GM12878 (cell line): ENCODE data around the gene EEF1AKMT3. TPM values are rescaled to one million over a fixed set of nuclear protein-coding genes. Genes with fewer than 3 reads are reported as not detected.

Experiments used
- ATAC-seq: fragments of 200-7000 bp; cut with Tn5 transposase; 3 replicates; pipeline ENCODE4 v1.9.1; 2020; ENCODE audit warnings: mild to moderate bottlenecking, moderate library complexity
- BruUV-seq: library from RNA; stranded (reverse); fragments of 400-500 nt; replicated peaks from 2 replicates; lab custom pipeline; 2021; lab: Mats Ljungman, UMichigan
- CTCF ChIA-PET: fragments of 300-600 bp; sonication (Branson Sonifier 250); formaldehyde crosslinking; extraction: SDS; loops from one replicate; lab custom pipeline; 2021; ENCODE audit warnings: inconsistent platforms; lab: Yijun Ruan, JAX
- POLR2A ChIA-PET: fragments of 350-600 bp; formaldehyde crosslinking; extraction: SDS; loops from one replicate; lab custom pipeline; 2021; ENCODE audit warnings: inconsistent platforms; lab: Charles Lee
- RAD21 ChIA-PET: fragments of 300-600 bp; sonication (Branson Sonifier 250); formaldehyde crosslinking; loops from one replicate; lab custom pipeline; 2023; ENCODE audit warnings: antibody characterized with exemption; ENCODE audit not compliant: unreplicated experiment; lab: Charles Lee
- SMC1A ChIA-PET: fragments of 300-600 bp; sonication (Branson Sonifier 250); formaldehyde crosslinking; loops from one replicate; lab custom pipeline; 2023; ENCODE audit not compliant: unreplicated experiment, uncharacterized antibody; lab: Charles Lee
- DNase-seq: peaks from one replicate; pipeline ENCODE4 v3.0.0-alpha.2; 2011; ENCODE audit warnings: low read depth, low spot score
- FAIRE-seq: peaks from 3 replicates; lab custom pipeline; 2011; peaks lifted over from hg19 to GRCh38; lab: Jason Lieb, UNC
- H2AFZ ChIP-seq: 2 replicates; pipeline ENCODE4 v1.6.0; 2011; ENCODE audit warnings: low read depth, low read length, control low read depth; ENCODE audit not compliant: control insufficient read depth
- H3K27ac ChIP-seq: 2 replicates; pipeline ENCODE4 v1.5.1; 2011; ENCODE audit warnings: control low read depth; ENCODE audit not compliant: control insufficient read depth, insufficient read depth
- H3K27me3 ChIP-seq, 2 experiments: replicated peaks in 1 of 2; 2 replicates each; pipeline versions ENCODE4 v1.6.0 to v1.6.1; 2011; ENCODE audit warnings: low read length in 1 of 2; ENCODE audit not compliant: control insufficient read depth in 2 of 2, insufficient read depth in 2 of 2
- H3K36me3 ChIP-seq, 2 experiments: 2 replicates each; pipeline ENCODE4 v1.5.1; 2011; ENCODE audit warnings: low read length in 1 of 2; ENCODE audit not compliant: control insufficient read depth in 2 of 2, insufficient read depth in 2 of 2
- H3K4me1 ChIP-seq: 2 replicates; pipeline ENCODE4 v1.6.1; 2011; ENCODE audit warnings: mild to moderate bottlenecking, low read length, moderate library complexity, mixed read lengths; ENCODE audit not compliant: control insufficient read depth, insufficient read depth
- H3K4me2 ChIP-seq: 2 replicates; pipeline ENCODE4 v1.6.0; 2011; ENCODE audit warnings: control low read depth; ENCODE audit not compliant: control insufficient read depth, insufficient read depth
- H3K4me3 ChIP-seq: fragments of 200-600 bp; sonication (generic); 2 replicates; pipeline ENCODE4 v1.5.1; 2016
- H3K79me2 ChIP-seq: 2 replicates; pipeline ENCODE4 v1.6.0; 2011; ENCODE audit warnings: low read length; ENCODE audit not compliant: control insufficient read depth, insufficient read depth
- H3K9ac ChIP-seq: 2 replicates; pipeline ENCODE4 v1.8.0; 2011; ENCODE audit warnings: low read length, control low read depth, mixed read lengths; ENCODE audit not compliant: control insufficient read depth, insufficient read depth
- H3K9me3 ChIP-seq: replicated peaks from 3 replicates; pipeline ENCODE4 v1.5.1; 2011; ENCODE audit warnings: mild to moderate bottlenecking, low read length; ENCODE audit not compliant: control insufficient read depth, insufficient read depth
- H4K20me1 ChIP-seq: 2 replicates; pipeline ENCODE4 v1.6.0; 2011; ENCODE audit not compliant: control insufficient read depth, insufficient read depth
- E2F4 ChIP-seq: IDR thresholded peaks from 2 replicates; pipeline ENCODE4 v1.6.1; 2012; ENCODE audit warnings: low read depth, low read length, improper control_type of control experiment
- FOXK2 ChIP-seq: fragments of 450-650 bp; IDR thresholded peaks from 2 replicates; pipeline ENCODE4 v1.6.1; 2017; ENCODE audit warnings: mild to moderate bottlenecking, moderate library complexity
- KDM1A ChIP-seq: fragments of 200-600 bp; sonication (generic); IDR thresholded peaks from 2 replicates; pipeline ENCODE4 v1.6.1; 2016; ENCODE audit warnings: borderline replicate concordance
- LARP7 ChIP-seq: fragments of 450-650 bp; IDR thresholded peaks from 2 replicates; pipeline ENCODE4 v1.6.1; 2017; ENCODE audit warnings: mild to moderate bottlenecking
- POLR2AphosphoS2 ChIP-seq: IDR thresholded peaks from 2 replicates; pipeline ENCODE4 v1.6.1; 2011; ENCODE audit warnings: low read depth, mild to moderate bottlenecking, low read length, improper control_type of control experiment, moderate library complexity
- RUNX3 ChIP-seq: IDR thresholded peaks from 2 replicates; pipeline ENCODE4 v1.6.1; 2012; ENCODE audit warnings: low read length, inconsistent platforms
- ZBTB33 ChIP-seq: fragments of 450-650 bp; IDR thresholded peaks from 2 replicates; pipeline ENCODE4 v1.6.1; 2017; ENCODE audit warnings: mild to moderate bottlenecking
- ZNF622 ChIP-seq: fragments of 450-650 bp; IDR thresholded peaks from 2 replicates; pipeline ENCODE4 v1.6.1; 2017; ENCODE audit warnings: mild to moderate bottlenecking, inconsistent platforms
- ZNF687 ChIP-seq: fragments of 450-650 bp; IDR thresholded peaks from 2 replicates; pipeline ENCODE4 v1.6.1; 2017; ENCODE audit warnings: mild to moderate bottlenecking, moderate library complexity
- WGBS: methylation state at CpG from one replicate; pipeline ENCODE4 v1.1.6; 2016; ENCODE audit warnings: low lambda C conversion rate; ENCODE audit not compliant: insufficient replicate concordance, insufficient coverage; ENCODE audit errors: missing lambda C conversion rate; 5-methylcytosine and 5-hydroxymethylcytosine counted together
- in situ Hi-C: fragments of 300-500 bp; cut with MboI; formaldehyde crosslinking; loops from 9 replicates; pipeline ENCODE4 v1.14.3; 2018; ENCODE audit warnings: mixed read lengths
- intact Hi-C: fragments of 100-400 bp; cut with micrococcal nuclease; formaldehyde crosslinking; loops from one replicate; pipeline ENCODE4 v1.14.2; 2022; ENCODE audit not compliant: unreplicated experiment
- polyA plus RNA-seq, 11 experiments: library from polyadenylated mRNA; depleted of rRNA in 4 of 11; unstranded in 6 of 11; stranded (reverse) in 5 of 11; fragments of >200 nt; fragmentation: Nextera tagmentation in 4 of 11; fragmentation: Illumina TruSeq in 1 of 11; extraction: Ambion mirVana in 4 of 11; extraction: Trizol in 1 of 11; gene quantifications; 1 replicate in 1 of 11; 2 replicates in 10 of 11; pipeline versions ENCODE4 v1.2.1 to v1.2.3, GENCODE V29; 2011 to 2016; ENCODE audit warnings: inconsistent platforms in 2 of 11, missing spikeins in 2 of 11, low read depth in 1 of 11
- total RNA-seq, 4 experiments: library from RNA; depleted of rRNA in 3 of 4; stranded (reverse); fragments of >200 nt in 3 of 4; fragmentation: Illumina TruSeq in 1 of 4; extraction: Trizol in 1 of 4; gene quantifications; 2 replicates each; pipeline versions ENCODE4 v1.2.1 to v1.2.3, GENCODE V29; 2013 to 2021

EEF1AKMT3 gene
- total and polyA plus RNA-seq, 10 of the 15 experiments (the other 5 are each of a cell fraction or from before 2014, with no cell fraction given) = 1.2 to 8.2 (median 3.5) TPM

GRCh38 chr12:57732270-57732669 lies 40.1 kb upstream of the EEF1AKMT3 start:
- ATAC-seq (no peak), FAIRE-seq (no peak), DNase-seq (no peak)
- SMC1A ChIA-PET = interaction anchor here (1.9 kb wide), 1 partner anchor 9 kb away, joined by 5 read pairs; no protein-coding TSS in a partner anchor
- RAD21 ChIA-PET = no interaction called here
- H4K20me1 ChIP-seq = no peaks in the 10 kb centered on the region
- H3K4me2 ChIP-seq = no peak overlapping the region
- no peaks in the 10 kb centered on the region for H3K9me3 ChIP-seq
- BruUV-seq = no TSS peak
- in situ Hi-C loops (no loop called here), intact Hi-C loops (no loop called here)
- no peak overlapping the region for H3K4me3 ChIP-seq
- POLR2A ChIA-PET = no interaction called here
- 95% methylated on average over 4 of the region's 4 CpGs for WGBS
- H3K4me1 ChIP-seq = no peaks in the 10 kb centered on the region
- H3K36me3 ChIP-seq = peaks cover 8 to 12% of the 10 kb centered on the region in 2 experiments
- TF ChIP-seq ZBTB33 (no peak), ZNF687 (no peak), ZNF622 (no peak), POLR2AphosphoS2 (no peak), LARP7 (no peak), KDM1A (no peak), RUNX3 (no peak), FOXK2 (no peak), E2F4 (no peak)
- no peak overlapping the region for H3K27ac ChIP-seq
- CTCF ChIA-PET = interaction anchor here (0.6 to 1.3 kb wide), 6 partner anchors 9 to 460 kb away, joined by 3 to 4 read pairs (median 3); partner anchors contain the start of gene TSPAN31
- H3K79me2 ChIP-seq = no peaks in the 10 kb centered on the region
- H3K9ac ChIP-seq = no peak overlapping the region
- no peaks in the 10 kb centered on the region for H3K27me3 ChIP-seq
- no peak overlapping the region for H2AFZ ChIP-seq
